ENCODE data around the gene RASSF9. TPM values are rescaled to one million over a fixed set of nuclear protein-coding genes. Genes with fewer than 3 reads are reported as not detected.

Gene RASSF9
- total RNA-seq, 1 donor = not detected

DNA sequence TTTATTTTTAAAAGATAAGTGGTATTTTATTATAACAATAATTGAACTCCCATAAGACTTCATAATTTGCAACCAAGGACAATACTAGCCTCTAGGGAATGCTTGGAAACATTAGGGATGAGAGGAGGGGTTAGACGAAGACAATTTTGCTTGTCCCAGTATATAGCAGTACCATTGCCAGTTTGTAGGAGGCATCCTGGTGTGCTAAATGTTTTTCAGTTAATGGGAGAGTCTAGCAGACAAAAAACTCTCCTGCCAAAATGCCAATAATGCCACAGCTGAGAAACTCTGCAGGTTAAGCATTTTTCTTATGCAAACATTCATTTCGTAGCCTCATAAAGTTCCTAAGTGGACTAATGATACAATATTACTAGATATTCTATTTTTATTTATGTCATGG, 38.1 kb downstream of the RASSF9 start:
- Histone ChIP-seq H3K27me3 (ENCODE audit: insufficient read depth, low read length) (no peaks in the 10 kb centered on the region), H3K4me1 (ENCODE audit: insufficient read depth, low read length) (no peaks in the 10 kb centered on the region), H3K4me3 (ENCODE audit: low read length) (no peak overlapping the region), H3K9me3 (ENCODE audit: low read depth, low read length) (no peaks in the 10 kb centered on the region)

- Histone ChIP-seq H3K4me1 (ENCODE audit: insufficient read depth, low read length) (no peaks in the 10 kb centered on the region), H3K27me3 (ENCODE audit: insufficient read depth, low read length) (no peaks in the 10 kb centered on the region), H3K4me3 (ENCODE audit: low read length) (no peak overlapping the region), H3K9me3 (ENCODE audit: low read depth, low read length) (no peaks in the 10 kb centered on the region)
Measured at GRCh38 chr12:85796001-85796400, 40.2 kb downstream of the RASSF9 start.

DNA sequence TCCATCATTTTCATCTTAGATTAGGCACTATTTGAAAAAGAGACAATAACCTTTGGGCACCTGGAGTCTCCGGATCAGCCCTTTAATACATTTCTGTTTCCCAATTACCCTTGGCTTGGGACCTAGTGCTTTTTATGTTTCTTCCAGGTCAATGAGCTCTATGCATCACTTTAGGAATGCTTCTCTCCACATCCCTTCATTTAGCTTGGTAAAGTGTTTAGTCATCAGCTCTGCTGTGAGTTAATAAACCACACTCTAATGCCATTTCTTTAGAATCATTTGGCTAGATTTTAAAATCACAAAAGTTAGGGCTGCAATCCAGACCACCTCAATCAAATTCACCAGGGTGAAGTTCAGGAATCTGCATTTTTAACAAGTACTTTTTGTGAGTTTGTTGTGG, 41.7 kb downstream of the RASSF9 start:
- Histone ChIP-seq H3K9me3 (ENCODE audit: low read depth, low read length) (no peaks in the 10 kb centered on the region), H3K4me3 (ENCODE audit: low read length) (no peak overlapping the region), H3K4me1 (ENCODE audit: insufficient read depth, low read length) (no peaks in the 10 kb centered on the region), H3K27me3 (ENCODE audit: insufficient read depth, low read length) (no peaks in the 10 kb centered on the region)

DNA sequence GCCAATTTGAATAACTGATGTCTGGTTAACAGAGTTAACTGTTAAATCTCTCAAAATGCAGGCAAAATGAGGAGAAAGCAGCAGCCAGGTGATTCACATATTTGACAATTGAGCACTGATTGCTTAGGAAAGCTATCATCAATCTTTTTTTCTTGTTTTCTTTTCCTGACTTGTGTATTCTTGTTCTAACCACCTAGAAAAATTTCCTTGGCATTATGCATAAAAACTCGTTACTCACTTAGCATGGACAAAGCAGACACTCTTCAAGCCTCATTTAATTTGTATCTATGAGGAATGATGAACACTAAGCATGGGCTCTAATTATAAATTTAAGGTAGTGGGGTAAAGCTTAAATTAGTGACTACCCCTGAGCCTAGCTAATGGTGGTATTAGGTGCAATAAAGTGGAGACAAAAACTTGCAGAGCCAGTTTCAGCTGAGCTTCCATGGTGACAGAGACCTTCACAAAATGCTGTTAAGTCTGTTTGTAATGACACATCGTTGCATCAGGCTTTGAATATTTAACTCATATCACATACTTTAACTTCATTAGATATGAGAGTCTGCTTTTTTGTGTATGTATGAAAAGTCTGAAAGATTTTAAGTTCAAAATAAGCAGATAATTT, 52.0 kb downstream of the RASSF9 start:
- no peaks in the 10 kb centered on the region for H3K27me3 ChIP-seq (ENCODE audit: insufficient read depth, low read length)
- no peaks in the 10 kb centered on the region for H3K9me3 ChIP-seq (ENCODE audit: low read depth, low read length)
- no peak overlapping the region for H3K4me3 ChIP-seq (ENCODE audit: low read length)
- no peaks in the 10 kb centered on the region for H3K4me1 ChIP-seq (ENCODE audit: insufficient read depth, low read length)

DNA sequence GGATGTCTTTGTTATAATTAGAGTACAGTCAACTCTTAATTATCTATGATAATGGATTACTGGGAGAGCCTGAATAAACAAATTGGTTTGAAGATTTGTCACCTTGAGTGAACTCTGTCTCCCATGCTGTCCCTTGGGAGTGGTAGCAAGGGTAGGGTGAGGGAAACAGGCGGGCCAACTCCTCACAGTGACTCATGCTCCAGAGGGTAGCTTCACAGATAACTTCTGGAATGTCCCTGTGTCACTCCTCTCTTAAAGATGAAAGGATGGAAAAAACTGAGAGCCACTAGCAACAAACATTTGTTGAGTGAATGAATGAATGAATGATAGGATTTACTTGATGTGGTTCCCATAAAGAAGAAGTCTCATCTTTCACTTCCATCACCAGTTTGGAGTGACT, 53.5 kb downstream of the RASSF9 start:
- H3K9me3 ChIP-seq (ENCODE audit: low read depth, low read length) = no peaks in the 10 kb centered on the region
- no peak overlapping the region for H3K4me3 ChIP-seq (ENCODE audit: low read length)
- H3K27me3 ChIP-seq (ENCODE audit: insufficient read depth, low read length) = no peaks in the 10 kb centered on the region
- no peaks in the 10 kb centered on the region for H3K4me1 ChIP-seq (ENCODE audit: insufficient read depth, low read length)

DNA sequence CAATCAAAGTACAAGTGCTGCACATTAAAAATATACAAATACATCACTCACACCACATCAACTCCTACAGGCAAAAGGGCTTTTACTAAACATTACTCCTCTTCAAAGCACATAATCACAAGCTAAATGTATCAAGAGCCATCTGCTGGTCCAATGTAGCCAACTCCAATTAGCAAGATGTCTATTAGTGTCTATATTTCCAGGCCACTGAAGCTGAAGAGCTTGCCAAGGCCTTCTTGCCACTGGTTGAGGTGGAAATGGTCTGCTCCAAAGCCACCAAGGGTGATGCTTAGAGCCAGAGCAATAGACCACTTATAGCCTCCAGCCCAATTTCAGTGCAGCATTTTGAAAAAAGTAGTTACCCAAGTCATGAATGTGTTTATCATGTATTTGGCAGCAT, 54.4 kb downstream of the RASSF9 start:
- Histone ChIP-seq H3K27me3 (ENCODE audit: insufficient read depth, low read length) (no peaks in the 10 kb centered on the region), H3K9me3 (ENCODE audit: low read depth, low read length) (no peaks in the 10 kb centered on the region), H3K4me1 (ENCODE audit: insufficient read depth, low read length) (no peaks in the 10 kb centered on the region), H3K4me3 (ENCODE audit: low read length) (no peak overlapping the region)

- Histone ChIP-seq H3K9me3 (ENCODE audit: low read depth, low read length) (no peaks in the 10 kb centered on the region), H3K27me3 (ENCODE audit: insufficient read depth, low read length) (no peaks in the 10 kb centered on the region), H3K4me3 (ENCODE audit: low read length) (no peak overlapping the region), H3K4me1 (ENCODE audit: insufficient read depth, low read length) (no peaks in the 10 kb centered on the region)
Measured at GRCh38 chr12:85779768-85780167, 56.4 kb downstream of the RASSF9 start.

- no peak overlapping the region for H3K4me3 ChIP-seq (ENCODE audit: low read length)
- no peaks in the 10 kb centered on the region for H3K4me1 ChIP-seq (ENCODE audit: insufficient read depth, low read length)
- no peaks in the 10 kb centered on the region for H3K27me3 ChIP-seq (ENCODE audit: insufficient read depth, low read length)
- no peaks in the 10 kb centered on the region for H3K9me3 ChIP-seq (ENCODE audit: low read depth, low read length)
Measured at GRCh38 chr12:85775091-85775490, 61.1 kb downstream of the RASSF9 start.

- H3K9me3 ChIP-seq (ENCODE audit: low read depth, low read length) = no peaks in the 10 kb centered on the region
- H3K27me3 ChIP-seq (ENCODE audit: insufficient read depth, low read length) = no peaks in the 10 kb centered on the region
- H3K4me3 ChIP-seq (ENCODE audit: low read length) = no peak overlapping the region
- H3K4me1 ChIP-seq (ENCODE audit: insufficient read depth, low read length) = no peaks in the 10 kb centered on the region
Measured at GRCh38 chr12:85765453-85765869, 70.7 kb downstream of the RASSF9 start.

- Histone ChIP-seq H3K4me1 (ENCODE audit: insufficient read depth, low read length) (no peaks in the 10 kb centered on the region), H3K27me3 (ENCODE audit: insufficient read depth, low read length) (no peaks in the 10 kb centered on the region), H3K4me3 (ENCODE audit: low read length) (no peak overlapping the region), H3K9me3 (ENCODE audit: low read depth, low read length) (no peaks in the 10 kb centered on the region)
Measured at GRCh38 chr12:85759623-85760022, 76.6 kb downstream of the RASSF9 start.

DNA sequence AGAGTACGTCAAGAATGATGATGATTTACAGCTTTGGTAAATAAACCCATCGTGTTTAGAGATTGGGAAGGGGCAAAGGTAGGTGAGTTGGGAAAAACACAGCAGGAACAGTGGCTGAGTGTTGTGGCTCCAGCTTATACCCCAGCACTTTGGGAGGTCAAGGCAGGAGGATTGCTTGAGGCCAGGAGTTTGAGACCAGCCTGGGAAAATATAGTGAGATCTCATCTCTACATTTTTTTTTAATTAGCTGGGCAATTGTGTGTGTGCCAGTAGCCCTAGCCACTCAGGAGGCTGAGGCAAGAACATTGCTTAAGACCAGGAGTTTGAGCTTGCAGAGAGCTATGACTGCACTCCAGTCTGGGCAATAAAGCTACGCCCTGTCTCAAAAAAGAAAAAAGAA, 77.1 kb downstream of the RASSF9 start:
- no peaks in the 10 kb centered on the region for H3K27me3 ChIP-seq (ENCODE audit: insufficient read depth, low read length)
- H3K4me3 ChIP-seq (ENCODE audit: low read length) = no peak overlapping the region
- no peaks in the 10 kb centered on the region for H3K9me3 ChIP-seq (ENCODE audit: low read depth, low read length)
- no peaks in the 10 kb centered on the region for H3K4me1 ChIP-seq (ENCODE audit: insufficient read depth, low read length)

- Histone ChIP-seq H3K27me3 (ENCODE audit: insufficient read depth, low read length) (no peaks in the 10 kb centered on the region), H3K4me1 (ENCODE audit: insufficient read depth, low read length) (no peaks in the 10 kb centered on the region), H3K4me3 (ENCODE audit: low read length) (no peak overlapping the region), H3K9me3 (ENCODE audit: low read depth, low read length) (no peaks in the 10 kb centered on the region)
Measured at GRCh38 chr12:85755760-85756159, 80.4 kb downstream of the RASSF9 start.

Other genes with a start within 250 kb of the RASSF9 start
- gene NTS, start 37.9 kb upstream of the RASSF9 start, total RNA-seq = not detected

Measured in mononuclear cell (primary cell).